Activated naive CD4-positive, alpha-beta T cell treated with anti-CD3 and anti-CD28 coated beads, Interleukin-2, amount 50 U/mL, for 24 hours (primary cell): ENCODE results near the gene CYTL1.

Source experiments
- H3K27ac Mint-ChIP-seq: one replicate; pipeline ENCODE4 v1.8.0; 2021; ENCODE audit warnings: mild to moderate bottlenecking, mixed read lengths
- H3K27me3 Mint-ChIP-seq: one replicate; pipeline ENCODE4 v1.8.0; 2021; ENCODE audit warnings: mixed read lengths
- H3K36me3 Mint-ChIP-seq: one replicate; pipeline ENCODE4 v1.8.0; 2021; ENCODE audit warnings: mixed read lengths
- H3K4me1 Mint-ChIP-seq: one replicate; pipeline ENCODE4 v1.8.0; 2021; ENCODE audit warnings: mixed read lengths
- H3K4me3 Mint-ChIP-seq: one replicate; pipeline ENCODE4 v1.8.0; 2021; ENCODE audit warnings: mild to moderate bottlenecking, mixed read lengths
- H3K9me3 Mint-ChIP-seq: one replicate; pipeline ENCODE4 v1.8.0; 2021; ENCODE audit warnings: mixed read lengths

The CYTL1 gene

GRCh38 chr4:4971796-4972195, 47.5 kb downstream of the CYTL1 start:
- peaks cover 9% of the 10 kb centered on the region for H3K9me3 Mint-ChIP-seq
- no peaks in the 10 kb centered on the region for H3K4me1 Mint-ChIP-seq
- H3K27ac Mint-ChIP-seq = no peak overlapping the region
- peaks cover 3% of the 10 kb centered on the region for H3K36me3 Mint-ChIP-seq
- H3K4me3 Mint-ChIP-seq = no peak overlapping the region
- H3K27me3 Mint-ChIP-seq = peaks cover 3% of the 10 kb centered on the region

DNA sequence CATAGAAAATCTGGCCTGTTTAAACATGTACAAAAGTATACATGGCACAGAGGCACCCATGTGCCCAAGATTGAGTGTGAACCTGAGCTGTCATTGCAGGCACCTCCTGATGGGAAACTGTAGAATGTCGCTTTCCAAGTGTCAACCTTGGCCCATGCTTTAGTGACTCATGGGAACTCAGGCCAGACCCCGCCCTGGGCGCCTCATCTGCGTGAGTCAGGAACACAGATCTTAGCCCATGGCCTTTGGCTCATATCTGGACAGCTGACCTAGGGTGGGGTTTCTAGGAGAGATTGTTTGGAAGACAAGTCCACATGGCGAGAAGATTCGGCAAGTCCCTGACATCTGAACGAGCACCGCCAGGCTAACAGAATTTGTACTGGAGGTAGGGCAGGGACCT, 50.0 kb downstream of the CYTL1 start:
- Mint-ChIP-seq H3K27me3 (no peaks in the 10 kb centered on the region), H3K4me3 (no peak overlapping the region), H3K9me3 (peaks cover 4% of the 10 kb centered on the region), H3K4me1 (no peaks in the 10 kb centered on the region), H3K36me3 (no peaks in the 10 kb centered on the region), H3K27ac (no peak overlapping the region)

- no peaks in the 10 kb centered on the region for H3K36me3 Mint-ChIP-seq
- H3K9me3 Mint-ChIP-seq = peaks cover 12% of the 10 kb centered on the region
- no peaks in the 10 kb centered on the region for H3K27me3 Mint-ChIP-seq
- no peak overlapping the region for H3K4me3 Mint-ChIP-seq
- H3K27ac Mint-ChIP-seq = no peak overlapping the region
- H3K4me1 Mint-ChIP-seq = no peaks in the 10 kb centered on the region
Observed at GRCh38 chr4:4968161-4968725, 51.0 kb downstream of the CYTL1 start.
